Spleen (tissue), 7 donors: ENCODE results near the gene CACNB2.

Source experiments
- POLR2A ChIP-seq, 3 donors: fragments of 450-650 bp; IDR thresholded peaks; one replicate each; pipeline ENCODE4 v1.5.1; 2017; ENCODE audit warnings: antibody characterized with exemption in 3 of 3, mild to moderate bottlenecking in 1 of 3
- TF ChIP-seq, protein P1 (sequence below), 11 experiments: fragments of 200-600 bp in 7 of 11; fragments of 450-650 bp in 4 of 11; sonication (generic) in 4 of 11; IDR thresholded peaks in 8 of 11; conservative IDR thresholded peaks in 3 of 11; 1 replicate in 7 of 11; 2 replicates in 4 of 11; pipeline versions ENCODE4 v1.4.0 to v1.8.0; 2016 to 2021; ENCODE audit warnings: antibody characterized with exemption in 11 of 11, inconsistent platforms in 4 of 11, mild to moderate bottlenecking in 1 of 11
- donor health status: DM: no; HTN: no; CAD: no; lungs with moderate emphysema.
- donor health status: DM: no; HTN: no; CAD: no.
- donor health status: DM: no; HTN: no; CAD: no.

DNA sequence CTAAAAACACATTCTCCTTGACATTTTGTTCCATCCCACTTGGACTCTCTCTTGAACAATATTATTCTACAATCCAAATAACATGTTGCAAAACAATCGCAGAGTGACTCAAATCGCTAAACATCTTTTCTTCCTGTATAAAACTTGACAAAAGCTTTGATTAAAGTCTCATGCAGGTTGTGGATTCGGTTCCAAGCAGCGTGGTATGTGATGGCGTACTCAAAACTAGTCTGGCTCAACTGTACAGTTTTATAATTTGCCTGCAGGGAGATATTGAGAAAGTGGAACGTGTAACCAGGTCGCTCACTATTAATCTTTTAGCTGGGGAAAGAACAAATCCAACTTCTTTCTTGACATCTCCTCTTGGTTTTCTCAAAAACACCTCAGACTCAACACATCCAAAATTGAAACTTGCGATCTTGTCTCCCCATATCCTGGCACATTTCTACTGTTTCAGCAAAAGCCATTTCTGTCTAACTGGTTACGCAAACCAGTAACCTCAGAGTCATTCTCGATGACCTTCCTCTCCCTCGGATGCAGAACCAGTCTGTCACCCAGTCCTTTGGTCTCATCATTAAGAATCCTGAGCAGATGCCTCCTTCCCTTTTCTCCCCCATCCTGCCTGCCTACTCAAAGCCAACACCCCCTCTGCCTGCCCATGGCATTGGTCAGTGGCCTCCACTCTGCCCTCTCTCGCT lies 100.1 kb downstream of the CACNB2 start:
- TF ChIP-seq POLR2A (IDR thresholded peaks at IDR 0.05) = no peak
- TF ChIP-seq, protein P1, sequence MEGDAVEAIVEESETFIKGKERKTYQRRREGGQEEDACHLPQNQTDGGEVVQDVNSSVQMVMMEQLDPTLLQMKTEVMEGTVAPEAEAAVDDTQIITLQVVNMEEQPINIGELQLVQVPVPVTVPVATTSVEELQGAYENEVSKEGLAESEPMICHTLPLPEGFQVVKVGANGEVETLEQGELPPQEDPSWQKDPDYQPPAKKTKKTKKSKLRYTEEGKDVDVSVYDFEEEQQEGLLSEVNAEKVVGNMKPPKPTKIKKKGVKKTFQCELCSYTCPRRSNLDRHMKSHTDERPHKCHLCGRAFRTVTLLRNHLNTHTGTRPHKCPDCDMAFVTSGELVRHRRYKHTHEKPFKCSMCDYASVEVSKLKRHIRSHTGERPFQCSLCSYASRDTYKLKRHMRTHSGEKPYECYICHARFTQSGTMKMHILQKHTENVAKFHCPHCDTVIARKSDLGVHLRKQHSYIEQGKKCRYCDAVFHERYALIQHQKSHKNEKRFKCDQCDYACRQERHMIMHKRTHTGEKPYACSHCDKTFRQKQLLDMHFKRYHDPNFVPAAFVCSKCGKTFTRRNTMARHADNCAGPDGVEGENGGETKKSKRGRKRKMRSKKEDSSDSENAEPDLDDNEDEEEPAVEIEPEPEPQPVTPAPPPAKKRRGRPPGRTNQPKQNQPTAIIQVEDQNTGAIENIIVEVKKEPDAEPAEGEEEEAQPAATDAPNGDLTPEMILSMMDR (IDR thresholded peaks at IDR 0.05 in 8 of 11, conservative IDR thresholded peaks at IDR 0.05 in 3 of 11) = no peak
